ENCODE measurements around the gene PIGC.

PIGC gene

DNA sequence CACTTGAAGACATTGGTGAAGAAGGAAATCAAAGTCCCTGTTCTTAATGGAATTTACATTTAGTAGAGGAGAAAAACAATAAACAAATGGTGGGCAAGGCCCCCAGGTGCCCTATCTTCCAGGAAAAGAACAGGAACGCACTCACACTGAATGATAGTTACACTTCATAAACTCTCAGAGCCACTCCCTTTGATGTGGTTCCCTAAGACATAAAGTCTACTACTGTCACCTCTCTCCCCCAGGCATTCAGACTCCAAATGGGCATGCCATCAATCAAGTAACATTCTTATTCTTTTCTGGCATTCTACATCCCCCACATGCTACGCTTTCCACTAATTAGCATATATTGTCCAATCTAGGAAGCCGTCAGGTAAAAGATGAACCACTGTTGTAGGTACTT, 36.6 kb upstream of the PIGC start:
- Histone ChIP-seq H3K27ac (ENCODE audit: low read depth in 2 of 2, low read length in 2 of 2) (no peak overlapping the region), H3K9me3 (ENCODE audit: control insufficient read depth in 2 of 2, low read length in 2 of 2) (no peaks in the 10 kb centered on the region)

DNA sequence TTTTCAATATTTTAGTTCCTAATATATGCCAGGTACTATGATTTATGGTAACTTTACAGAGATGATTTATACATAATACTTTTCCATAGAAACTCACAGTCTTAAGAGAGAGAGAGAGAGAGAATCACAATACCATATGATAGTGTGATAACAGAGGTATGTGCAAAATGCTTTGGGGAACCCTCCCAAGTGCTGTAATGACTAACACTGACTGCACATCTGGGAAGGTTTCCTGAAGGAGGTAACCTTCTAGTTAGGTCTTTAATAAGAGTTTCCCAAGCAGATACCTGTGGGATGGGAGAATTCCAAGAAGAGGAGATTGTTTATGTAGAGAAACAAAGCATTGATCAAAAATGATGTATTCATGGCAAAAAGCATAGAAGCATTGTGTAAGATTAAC, 34.6 kb upstream of the PIGC start:
- no peaks in the 10 kb centered on the region for H3K27me3 ChIP-seq (ENCODE audit: control insufficient read depth in 2 of 2, insufficient read depth in 2 of 2, low read length in 2 of 2)
- no peaks in the 10 kb centered on the region for H3K9me3 ChIP-seq (ENCODE audit: control insufficient read depth in 2 of 2, low read length in 2 of 2)
- H3K9ac ChIP-seq (ENCODE audit: low read depth in 1 of 2, low read length in 2 of 2): no peak overlapping the region
- no peak overlapping the region for H3K27ac ChIP-seq (ENCODE audit: low read depth in 2 of 2, low read length in 2 of 2)
- H3K4me1 ChIP-seq (ENCODE audit: control insufficient read depth in 2 of 2, insufficient read depth in 2 of 2, low read length in 2 of 2): no peaks in the 10 kb centered on the region
- no peak overlapping the region for H3K4me3 ChIP-seq (ENCODE audit: low read length in 2 of 2)
- no peaks in the 10 kb centered on the region for H3K36me3 ChIP-seq (ENCODE audit: control insufficient read depth in 2 of 2, insufficient read depth in 2 of 2, low read length in 2 of 2)

More for the DNA sequence above, 36.6 kb upstream of the PIGC start:
- H3K4me1 ChIP-seq (ENCODE audit: control insufficient read depth in 2 of 2, insufficient read depth in 2 of 2, low read length in 2 of 2): no peaks in the 10 kb centered on the region
- no peaks in the 10 kb centered on the region for H3K36me3 ChIP-seq (ENCODE audit: control insufficient read depth in 2 of 2, insufficient read depth in 2 of 2, low read length in 2 of 2)
- no peak overlapping the region for H3K9ac ChIP-seq (ENCODE audit: low read depth in 1 of 2, low read length in 2 of 2)
- H3K4me3 ChIP-seq (ENCODE audit: low read length in 2 of 2): no peak overlapping the region
- H3K27me3 ChIP-seq (ENCODE audit: control insufficient read depth in 2 of 2, insufficient read depth in 2 of 2, low read length in 2 of 2): no peaks in the 10 kb centered on the region

DNA sequence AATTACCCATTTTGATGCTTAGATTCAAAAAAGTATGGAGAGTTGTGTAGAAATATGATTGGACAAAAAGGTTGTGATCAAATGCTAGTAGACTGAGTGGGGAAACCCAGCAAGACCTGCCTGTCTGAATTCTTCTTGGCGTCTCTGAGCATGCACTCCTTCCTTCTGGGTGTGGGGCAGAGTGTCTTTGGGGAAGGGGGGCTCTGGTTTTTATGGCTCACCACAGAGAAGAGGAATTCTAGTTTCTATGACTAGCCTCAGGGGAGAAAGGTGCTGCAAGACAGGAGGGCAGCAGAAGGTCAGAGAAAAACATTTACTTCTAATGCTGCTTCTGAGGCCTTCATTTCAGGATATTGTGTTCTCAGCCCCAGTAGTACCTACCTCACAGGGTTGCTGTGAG, 33.9 kb upstream of the PIGC start:
- Histone ChIP-seq H3K9ac (ENCODE audit: low read depth in 1 of 2, low read length in 2 of 2) (no peak overlapping the region), H3K27ac (ENCODE audit: low read depth in 2 of 2, low read length in 2 of 2) (no peak overlapping the region), H3K4me3 (ENCODE audit: low read length in 2 of 2) (no peak overlapping the region), H3K9me3 (ENCODE audit: control insufficient read depth in 2 of 2, low read length in 2 of 2) (no peaks in the 10 kb centered on the region), H3K27me3 (ENCODE audit: control insufficient read depth in 2 of 2, insufficient read depth in 2 of 2, low read length in 2 of 2) (no peaks in the 10 kb centered on the region), H3K36me3 (ENCODE audit: control insufficient read depth in 2 of 2, insufficient read depth in 2 of 2, low read length in 2 of 2) (no peaks in the 10 kb centered on the region), H3K4me1 (ENCODE audit: control insufficient read depth in 2 of 2, insufficient read depth in 2 of 2, low read length in 2 of 2) (no peaks in the 10 kb centered on the region)

DNA sequence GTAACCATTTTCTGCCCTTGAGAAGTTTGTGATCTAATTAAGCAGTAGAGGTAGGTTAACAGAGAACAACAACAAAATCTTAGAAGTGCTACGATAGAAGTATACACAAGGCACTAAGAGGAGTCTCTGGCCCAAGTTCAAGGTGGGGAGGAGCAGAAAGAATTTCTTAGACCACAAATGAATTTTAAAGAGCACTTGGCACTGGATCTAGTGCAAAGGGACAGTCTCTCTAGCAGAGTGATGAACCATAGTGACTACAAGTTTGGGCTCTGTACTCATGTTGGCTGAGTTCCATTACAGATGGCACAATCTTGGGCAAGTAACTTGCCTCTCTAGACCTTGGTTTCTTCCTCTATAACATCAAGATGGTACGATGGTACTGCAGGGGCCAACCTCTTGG, 33.3 kb upstream of the PIGC start:
- H3K4me1 ChIP-seq (ENCODE audit: control insufficient read depth in 2 of 2, insufficient read depth in 2 of 2, low read length in 2 of 2): no peaks in the 10 kb centered on the region
- no peaks in the 10 kb centered on the region for H3K27me3 ChIP-seq (ENCODE audit: control insufficient read depth in 2 of 2, insufficient read depth in 2 of 2, low read length in 2 of 2)
- H3K27ac ChIP-seq (ENCODE audit: low read depth in 2 of 2, low read length in 2 of 2): no peak overlapping the region
- H3K4me3 ChIP-seq (ENCODE audit: low read length in 2 of 2): no peak overlapping the region
- no peaks in the 10 kb centered on the region for H3K36me3 ChIP-seq (ENCODE audit: control insufficient read depth in 2 of 2, insufficient read depth in 2 of 2, low read length in 2 of 2)
- H3K9ac ChIP-seq (ENCODE audit: low read depth in 1 of 2, low read length in 2 of 2): no peak overlapping the region
- no peaks in the 10 kb centered on the region for H3K9me3 ChIP-seq (ENCODE audit: control insufficient read depth in 2 of 2, low read length in 2 of 2)

DNA sequence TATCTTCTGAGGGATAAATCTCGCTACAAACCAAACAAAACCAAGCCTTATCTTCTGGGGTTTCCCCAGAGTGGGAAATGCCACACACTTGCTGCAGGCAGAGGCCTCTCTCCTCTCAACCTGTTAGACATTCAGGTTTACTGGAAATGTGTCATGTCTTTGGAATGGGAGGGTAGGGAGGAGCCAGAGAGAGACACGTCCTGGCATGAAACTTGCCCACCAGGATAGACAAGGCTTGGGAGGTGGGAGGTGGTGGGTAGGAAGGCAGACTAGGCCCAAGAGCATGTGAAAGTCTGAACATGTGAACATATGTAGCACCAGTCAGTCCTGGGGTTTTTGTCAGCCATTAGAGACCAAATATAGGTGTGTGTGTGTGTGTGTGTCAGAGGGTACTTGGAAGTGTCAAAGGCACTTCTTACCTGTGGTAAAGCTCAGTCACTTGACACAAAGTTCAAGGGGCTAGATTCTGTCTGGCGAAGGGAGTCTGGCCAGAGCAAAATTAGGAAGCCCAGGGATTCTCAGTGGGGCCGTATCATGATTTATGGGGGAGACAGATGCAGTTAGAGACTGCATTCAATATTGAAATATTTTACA, 32.4 kb upstream of the PIGC start:
- Histone ChIP-seq H3K27ac (ENCODE audit: low read depth in 2 of 2, low read length in 2 of 2) (no peak overlapping the region), H3K9me3 (ENCODE audit: control insufficient read depth in 2 of 2, low read length in 2 of 2) (no peaks in the 10 kb centered on the region), H3K9ac (ENCODE audit: low read depth in 1 of 2, low read length in 2 of 2) (no peak overlapping the region), H3K4me3 (ENCODE audit: low read length in 2 of 2) (no peak overlapping the region), H3K27me3 (ENCODE audit: control insufficient read depth in 2 of 2, insufficient read depth in 2 of 2, low read length in 2 of 2) (no peaks in the 10 kb centered on the region), H3K36me3 (ENCODE audit: control insufficient read depth in 2 of 2, insufficient read depth in 2 of 2, low read length in 2 of 2) (no peaks in the 10 kb centered on the region), H3K4me1 (ENCODE audit: control insufficient read depth in 2 of 2, insufficient read depth in 2 of 2, low read length in 2 of 2) (no peaks in the 10 kb centered on the region)

DNA sequence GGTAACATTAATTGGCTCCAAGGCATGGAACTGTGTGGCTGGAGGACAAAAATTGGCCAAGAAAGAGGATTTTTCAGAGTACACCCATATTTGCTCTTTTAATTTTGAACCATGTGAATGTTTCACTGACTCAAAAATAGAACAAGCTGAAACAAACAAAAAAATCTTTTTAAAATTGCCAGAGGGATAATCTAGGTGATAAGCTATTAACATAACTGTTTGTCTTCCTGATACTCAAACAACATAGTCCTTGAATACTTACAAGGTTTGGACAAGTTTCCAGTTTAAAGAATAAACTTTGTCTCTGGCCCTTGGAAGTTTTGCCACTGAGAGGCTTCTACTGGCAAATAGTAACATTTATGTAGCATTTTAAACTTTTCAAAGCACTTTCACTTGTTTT, 30.0 kb upstream of the PIGC start:
- Histone ChIP-seq H3K4me3 (ENCODE audit: low read length in 2 of 2) (no peak overlapping the region), H3K27ac (ENCODE audit: low read depth in 2 of 2, low read length in 2 of 2) (no peak overlapping the region), H3K36me3 (ENCODE audit: control insufficient read depth in 2 of 2, insufficient read depth in 2 of 2, low read length in 2 of 2) (no peaks in the 10 kb centered on the region), H3K4me1 (ENCODE audit: control insufficient read depth in 2 of 2, insufficient read depth in 2 of 2, low read length in 2 of 2) (no peaks in the 10 kb centered on the region), H3K9me3 (ENCODE audit: control insufficient read depth in 2 of 2, low read length in 2 of 2) (no peaks in the 10 kb centered on the region), H3K9ac (ENCODE audit: low read depth in 1 of 2, low read length in 2 of 2) (no peak overlapping the region), H3K27me3 (ENCODE audit: control insufficient read depth in 2 of 2, insufficient read depth in 2 of 2, low read length in 2 of 2) (no peaks in the 10 kb centered on the region)

DNA sequence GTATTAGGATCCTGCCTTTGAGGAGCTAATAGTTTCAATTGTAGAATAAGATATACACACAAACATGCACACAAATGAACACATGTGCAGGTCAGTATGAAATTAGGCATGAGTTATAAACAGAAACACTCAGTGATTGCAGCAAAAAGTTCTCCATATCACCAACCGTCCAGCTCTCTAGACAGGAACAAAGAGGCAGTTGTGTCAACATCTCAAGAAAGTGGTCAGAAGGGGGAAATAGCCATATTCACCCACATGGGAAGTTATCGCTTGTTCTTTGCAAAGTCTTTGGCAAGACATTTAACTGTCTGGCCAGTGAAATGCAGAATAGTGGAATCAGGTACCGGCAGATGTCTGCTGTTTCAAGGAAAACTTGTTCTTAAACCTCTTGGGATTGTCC, 29.4 kb upstream of the PIGC start:
- Histone ChIP-seq H3K27me3 (ENCODE audit: control insufficient read depth in 2 of 2, insufficient read depth in 2 of 2, low read length in 2 of 2) (no peaks in the 10 kb centered on the region), H3K9me3 (ENCODE audit: control insufficient read depth in 2 of 2, low read length in 2 of 2) (no peaks in the 10 kb centered on the region), H3K4me1 (ENCODE audit: control insufficient read depth in 2 of 2, insufficient read depth in 2 of 2, low read length in 2 of 2) (no peaks in the 10 kb centered on the region), H3K36me3 (ENCODE audit: control insufficient read depth in 2 of 2, insufficient read depth in 2 of 2, low read length in 2 of 2) (no peaks in the 10 kb centered on the region), H3K4me3 (ENCODE audit: low read length in 2 of 2) (no peak overlapping the region), H3K27ac (ENCODE audit: low read depth in 2 of 2, low read length in 2 of 2) (no peak overlapping the region), H3K9ac (ENCODE audit: low read depth in 1 of 2, low read length in 2 of 2) (no peak overlapping the region)

DNA sequence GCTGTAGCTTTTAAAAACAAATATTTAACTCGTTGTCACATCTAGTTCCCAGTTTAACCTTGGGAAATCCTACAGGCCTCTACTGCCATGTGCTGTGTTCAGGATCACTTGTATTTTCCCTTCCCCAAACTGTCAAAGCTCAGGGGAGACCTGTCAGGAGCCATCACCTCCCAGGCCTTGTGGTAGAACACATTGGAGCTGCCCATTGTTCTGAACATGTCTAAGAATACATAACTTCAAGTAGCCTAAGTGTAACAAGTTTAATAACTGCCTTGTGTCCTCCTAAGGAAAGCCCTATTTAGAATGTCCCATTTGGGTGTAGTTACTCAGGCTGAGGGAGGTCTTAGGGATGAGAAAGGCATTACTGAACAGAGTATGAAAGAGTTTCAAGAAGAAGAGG, 28.6 kb upstream of the PIGC start:
- H3K27me3 ChIP-seq (ENCODE audit: control insufficient read depth in 2 of 2, insufficient read depth in 2 of 2, low read length in 2 of 2): no peaks in the 10 kb centered on the region
- H3K4me3 ChIP-seq (ENCODE audit: low read length in 2 of 2): no peak overlapping the region
- H3K27ac ChIP-seq (ENCODE audit: low read depth in 2 of 2, low read length in 2 of 2): no peak overlapping the region
- no peaks in the 10 kb centered on the region for H3K9me3 ChIP-seq (ENCODE audit: control insufficient read depth in 2 of 2, low read length in 2 of 2)
- no peaks in the 10 kb centered on the region for H3K36me3 ChIP-seq (ENCODE audit: control insufficient read depth in 2 of 2, insufficient read depth in 2 of 2, low read length in 2 of 2)
- H3K4me1 ChIP-seq (ENCODE audit: control insufficient read depth in 2 of 2, insufficient read depth in 2 of 2, low read length in 2 of 2): no peaks in the 10 kb centered on the region
- no peak overlapping the region for H3K9ac ChIP-seq (ENCODE audit: low read depth in 1 of 2, low read length in 2 of 2)

DNA sequence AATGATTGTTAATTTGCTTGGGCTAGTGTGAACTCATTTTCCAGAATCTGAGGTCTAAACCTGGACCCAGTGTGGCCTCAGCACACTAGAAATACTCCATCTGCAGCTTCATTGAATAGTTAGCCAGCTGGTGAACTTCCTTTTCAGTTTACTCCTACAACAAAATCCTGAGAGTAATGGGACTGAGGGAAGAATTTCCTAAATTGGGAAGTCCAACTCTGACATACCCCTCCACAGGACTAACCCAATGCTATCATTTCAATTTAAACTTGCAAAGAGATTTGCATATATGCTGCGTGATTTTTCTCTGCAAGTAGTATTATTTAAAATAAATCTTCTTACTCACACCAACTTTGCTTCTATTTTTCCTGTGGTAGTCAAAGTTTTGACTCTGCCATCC, 27.8 kb upstream of the PIGC start:
- Histone ChIP-seq H3K27ac (ENCODE audit: low read depth in 2 of 2, low read length in 2 of 2) (no peak overlapping the region), H3K4me1 (ENCODE audit: control insufficient read depth in 2 of 2, insufficient read depth in 2 of 2, low read length in 2 of 2) (no peaks in the 10 kb centered on the region), H3K27me3 (ENCODE audit: control insufficient read depth in 2 of 2, insufficient read depth in 2 of 2, low read length in 2 of 2) (no peaks in the 10 kb centered on the region), H3K36me3 (ENCODE audit: control insufficient read depth in 2 of 2, insufficient read depth in 2 of 2, low read length in 2 of 2) (no peaks in the 10 kb centered on the region), H3K9me3 (ENCODE audit: control insufficient read depth in 2 of 2, low read length in 2 of 2) (no peaks in the 10 kb centered on the region), H3K4me3 (ENCODE audit: low read length in 2 of 2) (no peak overlapping the region), H3K9ac (ENCODE audit: low read depth in 1 of 2, low read length in 2 of 2) (no peak overlapping the region)

DNA sequence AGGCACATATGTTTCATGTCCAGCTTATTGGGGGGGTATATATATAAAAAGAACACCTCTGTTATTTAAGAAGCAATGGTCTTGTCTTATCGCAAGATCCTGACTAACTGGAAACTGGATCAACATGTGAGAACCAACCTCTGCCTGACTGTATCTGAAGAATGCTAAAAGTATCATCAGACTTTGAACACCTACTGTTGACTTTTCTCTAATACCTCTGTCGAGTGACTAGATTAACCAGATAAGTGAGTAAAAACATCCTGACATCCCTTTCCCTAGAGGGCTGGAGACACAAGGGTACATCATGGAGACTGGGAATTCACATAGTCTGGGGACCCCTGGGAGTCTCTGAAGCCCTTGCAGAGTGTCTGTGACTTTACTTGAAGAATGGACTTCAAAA, 26.3 kb upstream of the PIGC start:
- Histone ChIP-seq H3K36me3 (ENCODE audit: control insufficient read depth in 2 of 2, insufficient read depth in 2 of 2, low read length in 2 of 2) (no peaks in the 10 kb centered on the region), H3K27me3 (ENCODE audit: control insufficient read depth in 2 of 2, insufficient read depth in 2 of 2, low read length in 2 of 2) (no peaks in the 10 kb centered on the region), H3K9me3 (ENCODE audit: control insufficient read depth in 2 of 2, low read length in 2 of 2) (no peaks in the 10 kb centered on the region), H3K4me1 (ENCODE audit: control insufficient read depth in 2 of 2, insufficient read depth in 2 of 2, low read length in 2 of 2) (no peaks in the 10 kb centered on the region), H3K4me3 (ENCODE audit: low read length in 2 of 2) (no peak overlapping the region), H3K9ac (ENCODE audit: low read depth in 1 of 2, low read length in 2 of 2) (no peak overlapping the region), H3K27ac (ENCODE audit: low read depth in 2 of 2, low read length in 2 of 2) (no peak overlapping the region)

DNA sequence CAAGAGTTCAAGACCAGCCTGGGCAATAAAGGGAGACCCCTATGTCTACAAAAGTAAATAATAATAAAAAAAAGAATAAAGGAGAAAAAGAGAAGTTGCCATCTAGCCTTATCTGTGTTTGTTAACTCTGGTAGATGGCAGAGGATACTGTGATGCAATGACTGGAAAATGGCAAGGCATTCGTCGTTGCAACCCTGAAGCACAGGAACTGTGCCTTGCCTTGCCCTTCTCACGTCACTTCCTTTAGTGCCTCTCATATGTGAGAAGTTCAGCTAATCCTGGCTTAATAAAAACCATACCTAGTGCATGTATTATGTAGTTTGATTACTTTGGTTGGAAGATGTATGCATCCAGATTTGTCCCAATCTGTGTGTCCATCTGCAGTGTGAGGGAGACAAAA, 25.8 kb upstream of the PIGC start:
- Histone ChIP-seq H3K36me3 (ENCODE audit: control insufficient read depth in 2 of 2, insufficient read depth in 2 of 2, low read length in 2 of 2) (no peaks in the 10 kb centered on the region), H3K9me3 (ENCODE audit: control insufficient read depth in 2 of 2, low read length in 2 of 2) (no peaks in the 10 kb centered on the region), H3K4me3 (ENCODE audit: low read length in 2 of 2) (no peak overlapping the region), H3K9ac (ENCODE audit: low read depth in 1 of 2, low read length in 2 of 2) (no peak overlapping the region), H3K27me3 (ENCODE audit: control insufficient read depth in 2 of 2, insufficient read depth in 2 of 2, low read length in 2 of 2) (no peaks in the 10 kb centered on the region), H3K27ac (ENCODE audit: low read depth in 2 of 2, low read length in 2 of 2) (no peak overlapping the region), H3K4me1 (ENCODE audit: control insufficient read depth in 2 of 2, insufficient read depth in 2 of 2, low read length in 2 of 2) (no peaks in the 10 kb centered on the region)

All from mucosa of rectum (tissue), 2 donors.